Panc1 (cell line): Measurements from ENCODE around the gene CYP8B1. TPM values are rescaled to one million over a fixed set of nuclear protein-coding genes. Genes with fewer than 3 reads are reported as not detected.

ENCODE experiments used
- ATAC-seq: fragments of 200-7000 bp; cut with Tn5 transposase; 2 replicates; pipeline ENCODE4 v1.9.1; 2020; ENCODE audit warnings: mild to moderate bottlenecking, moderate library complexity
- BruUV-seq: library from RNA; stranded (reverse); fragments of 400-500 nt; replicated peaks from 2 replicates; lab custom pipeline; 2021; lab: Mats Ljungman, UMichigan
- CTCF ChIA-PET: fragments of 300-600 bp; sonication (Branson Sonifier 250); formaldehyde crosslinking; loops from one replicate; lab custom pipeline; 2022; ENCODE audit warnings: antibody characterized with exemption; lab: Charles Lee
- POLR2A ChIA-PET: fragments of 300-600 bp; sonication (Branson Sonifier 250); formaldehyde crosslinking; loops from one replicate; lab custom pipeline; 2022; ENCODE audit warnings: antibody characterized with exemption; lab: Charles Lee
- DNase-seq: peaks from one replicate; pipeline ENCODE4 v3.0.0-alpha.2; 2010; ENCODE audit warnings: low read depth, low spot score
- H3K27ac ChIP-seq: 2 replicates; pipeline ENCODE4 v1.5.1; 2011; ENCODE audit warnings: mild to moderate bottlenecking, low read length, inconsistent platforms
- H3K27me3 ChIP-seq: fragments of 200-500 bp; sonication (Bioruptor generic); 2 replicates; pipeline ENCODE4 v1.6.0; 2014; ENCODE audit warnings: low read length, inconsistent platforms; ENCODE audit not compliant: control insufficient read depth, insufficient read depth
- H3K36me3 ChIP-seq: fragments of 200-500 bp; sonication (Bioruptor generic); 2 replicates; pipeline ENCODE4 v1.5.1; 2014; ENCODE audit warnings: inconsistent platforms, mild to moderate bottlenecking, low read length, moderate library complexity; ENCODE audit not compliant: control insufficient read depth, insufficient read depth
- H3K4me1 ChIP-seq: 2 replicates; pipeline ENCODE4 v1.5.1; 2011; ENCODE audit warnings: inconsistent platforms, mild to moderate bottlenecking, low read length, moderate library complexity; ENCODE audit not compliant: control insufficient read depth, insufficient read depth
- H3K4me3 ChIP-seq, 2 experiments: 2 replicates each; pipeline ENCODE4 v1.5.1; 2011 to 2012; ENCODE audit warnings: low read depth in 2 of 2, low read length in 2 of 2, mild to moderate bottlenecking in 2 of 2, inconsistent platforms in 1 of 2, moderate library complexity in 1 of 2
- H3K9me3 ChIP-seq: fragments of 200-500 bp; sonication (Bioruptor generic); 2 replicates; pipeline ENCODE4 v1.5.1; 2014; ENCODE audit warnings: low read depth, mild to moderate bottlenecking, inconsistent platforms, low read length, moderate library complexity; ENCODE audit not compliant: control insufficient read depth, insufficient read depth
- CTCF ChIP-seq: fragments of 450-650 bp; IDR thresholded peaks from 2 replicates; pipeline ENCODE4 v1.5.1; 2017; ENCODE audit warnings: mild to moderate bottlenecking
- POLR2AphosphoS5 ChIP-seq: IDR thresholded peaks from 2 replicates; pipeline ENCODE4 v1.6.1; 2012; ENCODE audit warnings: mild to moderate bottlenecking, low read depth, low read length, moderate library complexity
- REST ChIP-seq, 2 experiments: IDR thresholded peaks; 2 replicates each; pipeline ENCODE4 v1.6.1; 2011 to 2012; ENCODE audit warnings: low read depth in 2 of 2, control low read depth in 1 of 2, low read length in 1 of 2, mild to moderate bottlenecking in 1 of 2, moderate library complexity in 1 of 2; ENCODE audit not compliant: insufficient read depth in 1 of 2
- SIN3A ChIP-seq: IDR thresholded peaks from 2 replicates; pipeline ENCODE4 v1.6.1; 2012; ENCODE audit warnings: low read depth, mild to moderate bottlenecking, low read length, moderate library complexity, borderline replicate concordance; ENCODE audit not compliant: insufficient read depth
- TCF7L2 ChIP-seq: IDR thresholded peaks from 2 replicates; pipeline ENCODE4 v1.6.1; 2011; ENCODE audit warnings: mild to moderate bottlenecking, low read depth, low read length, inconsistent platforms
- in situ Hi-C: cut with HindIII; loops from 2 replicates; pipeline ENCODE4 v1.10.0; 2016; ENCODE audit warnings: low sequenced_read_pairs, low pct_unique_long_range_greater_than_20kb
- intact Hi-C: fragments of 100-400 bp; cut with micrococcal nuclease; formaldehyde crosslinking; loops from one replicate; pipeline ENCODE4 v1.10.0; 2022; ENCODE audit not compliant: unreplicated experiment
- total RNA-seq: library from RNA; stranded (reverse); gene quantifications from one replicate; pipeline ENCODE4 v1.2.1, GENCODE V29; 2021; ENCODE audit not compliant: unreplicated experiment

Gene CYP8B1
- total RNA-seq, 1 experiment from 2014 or later = 0.08 TPM

GRCh38 chr3:42844815-42845214, 30.9 kb downstream of the CYP8B1 start:
- in situ Hi-C loops (no loop called here), intact Hi-C loops (no loop called here)
- no peak overlapping the region for H3K27ac ChIP-seq
- no peaks in the 10 kb centered on the region; the same call in 1 of the 2 replicates for H3K27me3 ChIP-seq
- no peak for ATAC-seq
- POLR2A ChIA-PET = no interaction called here
- CTCF ChIA-PET = no interaction called here
- no peak for TF ChIP-seq CTCF
- no peak for TF ChIP-seq TCF7L2
- TF ChIP-seq SIN3A = no peak
- TF ChIP-seq REST (IDR thresholded peaks at IDR 0.05; ENCODE audit: insufficient read depth in 1 of 2, low read depth in 2 of 2, low read length in 1 of 2) = no peak
- no peak for TF ChIP-seq POLR2AphosphoS5
- H3K9me3 ChIP-seq = no peaks in the 10 kb centered on the region
- H3K36me3 ChIP-seq = no peaks in the 10 kb centered on the region
- no peak overlapping the region for H3K4me3 ChIP-seq
- H3K4me1 ChIP-seq = no peaks in the 10 kb centered on the region
- no TSS peak for BruUV-seq
- DNase-seq = no peak

- in situ Hi-C loops = no loop called here
- ChIA-PET CTCF (no interaction called here), POLR2A (interaction anchor here (0.5 kb wide), 1 partner anchor 235 kb away, joined by 3 read pairs; no protein-coding TSS in a partner anchor)
These were observed 31.3 kb downstream of the CYP8B1 start for GRCh38 chr3:42844412-42844713.

More at GRCh38 chr3:42844412-42844713, 31.3 kb downstream of the CYP8B1 start:
- no peak for DNase-seq
- no peak for ATAC-seq
- no peak overlapping the region for H3K4me3 ChIP-seq
- no peaks in the 10 kb centered on the region for H3K36me3 ChIP-seq
- TF ChIP-seq TCF7L2 = no peak
- TF ChIP-seq CTCF = no peak
- no peak for TF ChIP-seq SIN3A
- intact Hi-C loops = no loop called here
- H3K9me3 ChIP-seq = no peaks in the 10 kb centered on the region
- H3K27me3 ChIP-seq = no peaks in the 10 kb centered on the region; the same call in 1 of the 2 replicates
- no peak overlapping the region for H3K27ac ChIP-seq
- H3K4me1 ChIP-seq = no peaks in the 10 kb centered on the region
- no TSS peak for BruUV-seq
